Upper lobe of left lung (tissue), 4 donors: Measurements from ENCODE around the gene SORCS3.

Experiments used
- POLR2A ChIP-seq, 4 donors: fragments of 450-650 bp; IDR thresholded peaks; one replicate each; pipeline ENCODE4 v1.5.1; 2016 to 2017; ENCODE audit warnings: antibody characterized with exemption in 4 of 4, mild to moderate bottlenecking in 2 of 4
- TF ChIP-seq, protein P1 (sequence below), 6 experiments: fragments of 450-650 bp in 4 of 6; fragments of 200-600 bp in 2 of 6; sonication (generic) in 2 of 6; IDR thresholded peaks; one replicate each; pipeline ENCODE4 v1.5.1; 2016 to 2019; ENCODE audit warnings: antibody characterized with exemption in 6 of 6

- TF ChIP-seq POLR2A (IDR thresholded peaks at IDR 0.05), result no peak
- TF ChIP-seq, protein P1, sequence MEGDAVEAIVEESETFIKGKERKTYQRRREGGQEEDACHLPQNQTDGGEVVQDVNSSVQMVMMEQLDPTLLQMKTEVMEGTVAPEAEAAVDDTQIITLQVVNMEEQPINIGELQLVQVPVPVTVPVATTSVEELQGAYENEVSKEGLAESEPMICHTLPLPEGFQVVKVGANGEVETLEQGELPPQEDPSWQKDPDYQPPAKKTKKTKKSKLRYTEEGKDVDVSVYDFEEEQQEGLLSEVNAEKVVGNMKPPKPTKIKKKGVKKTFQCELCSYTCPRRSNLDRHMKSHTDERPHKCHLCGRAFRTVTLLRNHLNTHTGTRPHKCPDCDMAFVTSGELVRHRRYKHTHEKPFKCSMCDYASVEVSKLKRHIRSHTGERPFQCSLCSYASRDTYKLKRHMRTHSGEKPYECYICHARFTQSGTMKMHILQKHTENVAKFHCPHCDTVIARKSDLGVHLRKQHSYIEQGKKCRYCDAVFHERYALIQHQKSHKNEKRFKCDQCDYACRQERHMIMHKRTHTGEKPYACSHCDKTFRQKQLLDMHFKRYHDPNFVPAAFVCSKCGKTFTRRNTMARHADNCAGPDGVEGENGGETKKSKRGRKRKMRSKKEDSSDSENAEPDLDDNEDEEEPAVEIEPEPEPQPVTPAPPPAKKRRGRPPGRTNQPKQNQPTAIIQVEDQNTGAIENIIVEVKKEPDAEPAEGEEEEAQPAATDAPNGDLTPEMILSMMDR (IDR thresholded peaks at IDR 0.05), result no peak
Measured at GRCh38 chr10:104779701-104780100, 138.6 kb downstream of the SORCS3 start.
